Common myeloid progenitor, CD34-positive (primary cell): ENCODE data around the gene RUFY3.

Experiments used
- CTCF ChIA-PET: fragments of 350-600 bp; sonication (Branson Sonifier 250); formaldehyde crosslinking; loops from one replicate; lab custom pipeline; 2021; ENCODE audit warnings: antibody characterized with exemption; lab: Charles Lee
- POLR2A ChIA-PET: fragments of 350-600 bp; sonication (Branson Sonifier 250); formaldehyde crosslinking; loops from one replicate; lab custom pipeline; 2021; ENCODE audit warnings: antibody characterized with exemption; lab: Charles Lee
- DNase-seq, 3 donors: peaks; one replicate each; pipeline versions ENCODE4 v3.0.0 to v3.0.0-alpha.2; 2013
- H3K27ac ChIP-seq, 2 experiments: 1 replicate in 1 of 2; 2 replicates in 1 of 2; pipeline ENCODE4 v1.7.0; 2013; ENCODE audit warnings: inconsistent platforms in 2 of 2, low read length in 2 of 2, mild to moderate bottlenecking in 2 of 2, low read depth in 1 of 2, moderate library complexity in 1 of 2; ENCODE audit not compliant: severe bottlenecking in 2 of 2, insufficient read depth in 1 of 2, poor library complexity in 1 of 2
- H3K27me3 ChIP-seq, 5 experiments: replicated peaks in 2 of 5; 1 replicate in 3 of 5; 2 replicates in 2 of 5; pipeline versions ENCODE4 v1.6.1 to v1.7.0; 2013; ENCODE audit warnings: low read length in 4 of 5, mild to moderate bottlenecking in 2 of 5, moderate library complexity in 2 of 5, inconsistent platforms in 1 of 5; ENCODE audit not compliant: insufficient read depth in 5 of 5, control insufficient read depth in 4 of 5
- H3K36me3 ChIP-seq, 4 experiments: 1 replicate in 2 of 4; 2 replicates in 2 of 4; pipeline versions ENCODE4 v1.6.1 to v1.7.0; 2013; ENCODE audit warnings: low read length in 3 of 4, control low read depth in 1 of 4, mild to moderate bottlenecking in 1 of 4; ENCODE audit not compliant: control insufficient read depth in 4 of 4, insufficient read depth in 4 of 4
- H3K4me1 ChIP-seq, 4 experiments: 1 replicate in 3 of 4; 2 replicates in 1 of 4; pipeline versions ENCODE4 v1.6.1 to v1.7.1; 2013; ENCODE audit warnings: low read length in 3 of 4, mild to moderate bottlenecking in 3 of 4, control low read depth in 1 of 4, inconsistent platforms in 1 of 4, moderate library complexity in 1 of 4; ENCODE audit not compliant: control insufficient read depth in 4 of 4, insufficient read depth in 4 of 4; ENCODE audit errors: control extremely low read depth in 1 of 4
- H3K4me3 ChIP-seq, 7 experiments: 1 replicate in 4 of 7; 2 replicates in 3 of 7; pipeline versions ENCODE4 v1.5.1 to v1.7.0; 2013; ENCODE audit warnings: mild to moderate bottlenecking in 7 of 7, low read length in 6 of 7, moderate library complexity in 6 of 7, inconsistent platforms in 2 of 7, low read depth in 2 of 7, control low read depth in 1 of 7; ENCODE audit not compliant: insufficient read depth in 4 of 7, control insufficient read depth in 1 of 7; ENCODE audit errors: extremely low read depth in 1 of 7
- H3K9me3 ChIP-seq, 5 experiments: 1 replicate in 4 of 5; 2 replicates in 1 of 5; pipeline versions ENCODE4 v1.6.1 to v1.7.1; 2013; ENCODE audit warnings: low read length in 4 of 5, mild to moderate bottlenecking in 2 of 5, inconsistent platforms in 1 of 5, low read depth in 1 of 5, moderate library complexity in 1 of 5; ENCODE audit not compliant: control insufficient read depth in 4 of 5, insufficient read depth in 2 of 5; ENCODE audit errors: control extremely low read depth in 1 of 5
- WGBS: methylation state at CpG from one replicate; pipeline ENCODE4 v1.1.5; 2013; ENCODE audit not compliant: insufficient coverage; 5-methylcytosine and 5-hydroxymethylcytosine counted together

Gene RUFY3

GRCh38 chr4:70754470-70754869 lies 32.7 kb downstream of the RUFY3 start:
- H3K9me3 ChIP-seq = peaks cover 0 to 1% (median 0%) of the 10 kb centered on the region in 5 experiments
- ChIA-PET CTCF (no interaction called here), POLR2A (no interaction called here)
- WGBS = 100% methylated on average over 1 of the region's 1 CpG
- DNase-seq = no peak
- peaks cover 0 to 2% (median 0%) of the 10 kb centered on the region in 4 experiments for H3K4me1 ChIP-seq
- H3K4me3 ChIP-seq = no peak overlapping the region
- H3K36me3 ChIP-seq = no peaks in the 10 kb centered on the region
- no peak overlapping the region for H3K27ac ChIP-seq
- no peaks in the 10 kb centered on the region for H3K27me3 ChIP-seq

- Histone ChIP-seq H3K36me3 (no peaks in the 10 kb centered on the region), H3K27me3 (no peaks in the 10 kb centered on the region), H3K4me3 (no peak overlapping the region), H3K4me1 (peaks cover 0 to 3% (median 0%) of the 10 kb centered on the region in 4 experiments), H3K27ac (no peak overlapping the region), H3K9me3 (peaks cover 0 to 1% (median 0%) of the 10 kb centered on the region in 5 experiments)
- ChIA-PET CTCF (interaction anchor here (0.6 to 1.0 kb wide), 2 partner anchors 10 to 48 kb away, joined by 3 to 4 read pairs; no protein-coding TSS in a partner anchor), POLR2A (no interaction called here)
- no peak for DNase-seq
- 98% methylated on average over 3 of the region's 10 CpGs for WGBS
These were observed 33.4 kb downstream of the RUFY3 start for GRCh38 chr4:70754990-70755688.

GRCh38 chr4:70759126-70759525 lies 37.4 kb downstream of the RUFY3 start:
- peak in 2 of 3 donors; percentile 10 to 30 for DNase-seq
- Histone ChIP-seq H3K4me1 (peaks cover 0 to 3% (median 0%) of the 10 kb centered on the region in 4 experiments), H3K9me3 (peaks cover 0 to 4% (median 0%) of the 10 kb centered on the region in 5 experiments), H3K27ac (no peak overlapping the region), H3K36me3 (peaks cover under 1 to 13% (median 7%) of the 10 kb centered on the region in 4 experiments), H3K27me3 (no peaks in the 10 kb centered on the region), H3K4me3 (no peak overlapping the region)
- WGBS = no CpG with 5 or more reads among the region's 1 CpG
- ChIA-PET POLR2A (no interaction called here), CTCF (interaction anchor here (0.6 to 1.5 kb wide), 2 partner anchors 10 to 30 kb away, joined by 3 read pairs; no protein-coding TSS in a partner anchor)

- ChIA-PET POLR2A (no interaction called here), CTCF (interaction anchor here (0.8 to 1.7 kb wide), 3 partner anchors 8 to 45 kb away, joined by 3 to 8 read pairs (median 3); no protein-coding TSS in a partner anchor)
- Histone ChIP-seq H3K27me3 (no peaks in the 10 kb centered on the region), H3K27ac (no peak overlapping the region), H3K4me1 (peaks cover 0 to 3% (median 0%) of the 10 kb centered on the region in 4 experiments), H3K36me3 (peaks cover 3 to 18% (median 10%) of the 10 kb centered on the region in 4 experiments), H3K9me3 (peaks cover 0 to 9% (median 2%) of the 10 kb centered on the region in 5 experiments), H3K4me3 (no peak overlapping the region)
- peak; percentile 3 to 44 (median 37) for DNase-seq
These were observed 37.9 kb downstream of the RUFY3 start for GRCh38 chr4:70759627-70760026.

GRCh38 chr4:70760662-70761061 lies 38.9 kb downstream of the RUFY3 start:
- H3K36me3 ChIP-seq = peaks cover 3 to 25% (median 12%) of the 10 kb centered on the region in 4 experiments
- no peaks in the 10 kb centered on the region for H3K27me3 ChIP-seq
- WGBS = no CpG with 5 or more reads among the region's 1 CpG
- H3K4me1 ChIP-seq = peaks cover 0 to 3% (median 0%) of the 10 kb centered on the region in 4 experiments
- H3K4me3 ChIP-seq = no peak overlapping the region
- ChIA-PET CTCF (interaction anchor here (0.6 to 1.7 kb wide), 5 partner anchors 9 to 57 kb away, joined by 3 to 8 read pairs (median 3); no protein-coding TSS in a partner anchor), POLR2A (interaction anchor here (1.0 kb wide), 1 partner anchor 11 kb away, joined by 3 read pairs; no protein-coding TSS in a partner anchor)
- H3K27ac ChIP-seq = no peak overlapping the region
- DNase-seq = no peak
- peaks cover 0 to 12% (median 3%) of the 10 kb centered on the region in 5 experiments for H3K9me3 ChIP-seq

GRCh38 chr4:70761276-70761816 lies 39.6 kb downstream of the RUFY3 start:
- no peaks in the 10 kb centered on the region for H3K27me3 ChIP-seq
- CTCF ChIA-PET = interaction anchor here (1.4 to 1.7 kb wide), 3 partner anchors 10 to 57 kb away, joined by 3 to 8 read pairs (median 3); no protein-coding TSS in a partner anchor
- no peak for DNase-seq
- POLR2A ChIA-PET = no interaction called here
- H3K9me3 ChIP-seq = peaks cover 0 to 12% (median 3%) of the 10 kb centered on the region in 5 experiments
- 100% methylated on average over 3 of the region's 3 CpGs for WGBS
- H3K4me1 ChIP-seq = peaks cover 0 to 3% (median 0%) of the 10 kb centered on the region in 4 experiments
- peaks cover 3 to 29% (median 12%) of the 10 kb centered on the region in 4 experiments for H3K36me3 ChIP-seq
- H3K27ac ChIP-seq = no peak overlapping the region
- no peak overlapping the region for H3K4me3 ChIP-seq
